Subcutaneous adipose tissue (tissue), 4 donors: Measurements from ENCODE around the gene SAXO1. TPM values are rescaled to one million over a fixed set of nuclear protein-coding genes. Genes with fewer than 3 reads are reported as not detected.

ENCODE experiments used
- CTCF ChIP-seq: fragments of 450-650 bp; IDR thresholded peaks from one replicate; pipeline ENCODE4 v1.5.1; 2016; ENCODE audit warnings: low read depth, mild to moderate bottlenecking, control low read depth, antibody characterized with exemption, moderate library complexity
- total RNA-seq, 4 donors: library from RNA; depleted of rRNA; stranded (reverse); fragments of >200 nt; gene quantifications; one replicate each; pipeline ENCODE4 v1.1.0, GENCODE V29; 2016

The SAXO1 gene
- under 1 TPM in 1 of 4 donors, not detected in 3; under 0.01 TPM for total RNA-seq

GRCh38 chr9:19033015-19033414, at the start of gene SAXO1:
TSS of gene SAXO1 (minus strand) at chr9:19033209. CDS start at chr9:19032908, 301 bp downstream.
- TF ChIP-seq CTCF: no peak

GRCh38 chr9:19074836-19075235, 41.8 kb upstream of the SAXO1 start:
- no peak for TF ChIP-seq CTCF

GRCh38 chr9:19074229-19074628, 41.2 kb upstream of the SAXO1 start:
- TF ChIP-seq CTCF: no peak

GRCh38 chr9:19057033-19057432, 24.0 kb upstream of the SAXO1 start:
- no peak for TF ChIP-seq CTCF

GRCh38 chr9:19050637-19051591, 17.9 kb upstream of the SAXO1 start:
- TF ChIP-seq CTCF: no peak

GRCh38 chr9:19049917-19050636, 17.1 kb upstream of the SAXO1 start:
- TF ChIP-seq CTCF: no peak
